ENCODE results near the gene CHRDL2.

Gene CHRDL2

DNA sequence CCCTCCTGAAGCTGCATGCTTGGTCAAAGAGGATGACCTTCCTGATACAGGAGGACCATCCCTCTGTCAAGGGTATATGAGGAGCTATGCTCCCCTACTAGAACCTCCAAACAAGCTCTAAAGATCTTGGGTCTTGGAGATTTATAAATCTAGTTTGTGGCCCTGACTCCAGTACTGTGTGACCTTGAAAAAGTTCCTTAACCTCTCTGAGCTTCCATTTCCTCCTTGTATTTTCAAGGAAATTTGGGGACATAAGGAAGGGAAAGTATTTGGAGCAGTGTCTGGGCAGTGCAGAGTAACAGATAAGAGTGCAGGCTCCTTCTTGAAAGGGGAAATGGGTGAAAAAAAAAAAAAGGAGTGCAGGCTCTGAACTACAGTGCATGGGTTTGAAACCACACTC lies 45.9 kb downstream of the CHRDL2 start:
- no peak for DNase-seq (ENCODE audit: low read depth)

DNA sequence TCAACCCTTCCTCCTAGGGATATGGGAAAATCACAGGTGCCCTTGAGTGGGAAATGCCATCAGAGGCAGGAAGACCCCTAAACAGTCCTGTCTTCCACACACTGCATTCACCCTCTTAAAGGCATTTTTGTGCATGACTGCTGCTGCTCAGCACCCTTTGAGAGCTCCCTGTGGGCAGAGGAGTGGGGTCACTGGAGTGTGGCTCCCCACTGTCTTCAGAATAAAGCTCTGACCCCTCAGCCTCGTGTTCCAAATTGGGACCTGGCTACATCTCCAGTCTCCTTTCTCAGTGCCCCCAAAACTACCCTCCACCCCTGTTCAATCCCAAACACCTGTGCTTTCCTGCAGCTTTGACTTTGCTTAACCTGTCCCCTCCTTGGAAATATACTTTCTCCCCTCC lies 46.6 kb downstream of the CHRDL2 start:
- DNase-seq (ENCODE audit: low read depth) = no peak

DNA sequence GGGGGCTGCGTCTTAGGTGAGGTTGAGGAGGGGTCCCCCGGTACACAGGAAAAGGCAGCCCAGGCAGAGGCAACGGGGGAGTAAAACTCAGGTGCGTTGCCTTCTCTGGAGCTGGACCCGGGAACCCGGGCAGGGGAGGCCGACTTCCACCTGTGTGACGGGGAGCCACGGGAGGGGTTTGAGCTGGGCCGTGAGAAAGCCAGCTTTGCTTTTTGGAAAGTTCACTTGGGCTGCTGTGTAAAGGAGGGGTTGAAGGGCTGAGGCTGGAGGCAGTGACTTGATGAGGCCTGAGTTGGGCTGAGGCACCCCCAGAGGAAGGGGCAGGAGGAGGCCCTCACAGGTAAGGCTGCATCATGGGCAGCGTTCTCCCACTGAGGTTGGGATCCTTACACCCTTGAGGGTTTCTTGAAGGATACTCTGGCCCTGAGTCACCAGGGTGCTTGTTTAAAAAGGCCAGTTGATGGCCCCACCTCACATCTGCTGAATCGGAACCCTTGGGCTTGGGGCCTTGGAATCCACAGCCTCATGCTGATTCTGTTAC lies 47.2 kb downstream of the CHRDL2 start:
- DNase-seq (ENCODE audit: low read depth) = peak; percentile 37

DNA sequence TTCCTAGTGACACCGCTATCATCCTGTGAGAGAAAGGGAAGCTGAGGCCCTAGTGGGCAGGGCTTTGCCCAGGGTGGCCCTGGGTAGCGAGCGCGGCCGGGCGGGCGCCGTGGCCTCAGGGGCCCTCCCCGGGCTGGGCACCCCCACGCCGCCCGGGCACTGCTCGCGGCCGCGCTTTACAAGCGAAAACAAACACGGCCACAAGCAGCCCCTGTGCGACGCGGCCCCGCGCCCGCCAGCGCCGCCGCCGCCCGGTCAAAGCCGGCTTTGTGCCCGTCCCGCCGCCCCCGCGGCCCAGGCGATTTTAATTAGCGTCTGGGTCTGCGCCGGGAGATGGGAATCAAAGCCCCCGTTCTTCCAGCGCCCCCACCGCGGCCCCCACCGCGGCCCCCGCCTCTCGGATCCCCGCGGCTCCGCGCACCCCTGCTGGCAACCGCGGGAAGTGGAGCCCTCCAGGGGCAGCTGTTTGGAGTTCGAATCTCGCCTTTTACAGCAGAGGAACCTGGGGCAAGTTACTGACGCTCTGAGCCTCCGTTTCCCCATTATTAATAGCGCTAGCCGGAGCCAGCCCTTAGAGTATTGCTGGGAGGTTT lies 47.9 kb downstream of the CHRDL2 start:
- no peak for DNase-seq (ENCODE audit: low read depth)

DNA sequence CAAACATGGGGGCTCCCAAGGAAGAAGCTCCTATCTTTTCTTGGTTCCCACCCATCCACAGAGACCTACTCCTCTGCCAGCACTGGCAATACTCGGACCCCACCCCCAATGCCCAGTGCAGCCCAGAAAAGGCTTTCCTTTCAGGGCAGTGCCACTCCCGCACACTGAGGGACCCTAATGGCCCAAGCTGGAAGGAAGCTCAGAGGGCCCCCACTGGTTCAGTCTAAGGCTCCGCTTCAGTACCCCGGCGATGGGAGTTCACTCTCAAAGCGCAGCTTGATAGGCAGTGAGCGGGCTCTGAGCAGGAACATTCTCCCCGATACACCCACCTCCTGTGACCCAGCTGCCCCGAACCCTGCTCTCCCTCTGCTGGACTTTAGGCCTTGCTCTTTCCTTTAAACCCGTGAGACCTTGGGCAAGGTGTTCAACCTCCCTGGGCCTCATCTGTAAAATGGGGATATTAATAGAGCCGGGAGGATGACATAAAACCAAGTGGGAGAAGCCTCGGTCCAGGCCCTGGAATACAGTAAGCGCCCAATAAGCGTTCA lies 48.4 kb downstream of the CHRDL2 start:
- DNase-seq (ENCODE audit: low read depth) = no peak

DNA sequence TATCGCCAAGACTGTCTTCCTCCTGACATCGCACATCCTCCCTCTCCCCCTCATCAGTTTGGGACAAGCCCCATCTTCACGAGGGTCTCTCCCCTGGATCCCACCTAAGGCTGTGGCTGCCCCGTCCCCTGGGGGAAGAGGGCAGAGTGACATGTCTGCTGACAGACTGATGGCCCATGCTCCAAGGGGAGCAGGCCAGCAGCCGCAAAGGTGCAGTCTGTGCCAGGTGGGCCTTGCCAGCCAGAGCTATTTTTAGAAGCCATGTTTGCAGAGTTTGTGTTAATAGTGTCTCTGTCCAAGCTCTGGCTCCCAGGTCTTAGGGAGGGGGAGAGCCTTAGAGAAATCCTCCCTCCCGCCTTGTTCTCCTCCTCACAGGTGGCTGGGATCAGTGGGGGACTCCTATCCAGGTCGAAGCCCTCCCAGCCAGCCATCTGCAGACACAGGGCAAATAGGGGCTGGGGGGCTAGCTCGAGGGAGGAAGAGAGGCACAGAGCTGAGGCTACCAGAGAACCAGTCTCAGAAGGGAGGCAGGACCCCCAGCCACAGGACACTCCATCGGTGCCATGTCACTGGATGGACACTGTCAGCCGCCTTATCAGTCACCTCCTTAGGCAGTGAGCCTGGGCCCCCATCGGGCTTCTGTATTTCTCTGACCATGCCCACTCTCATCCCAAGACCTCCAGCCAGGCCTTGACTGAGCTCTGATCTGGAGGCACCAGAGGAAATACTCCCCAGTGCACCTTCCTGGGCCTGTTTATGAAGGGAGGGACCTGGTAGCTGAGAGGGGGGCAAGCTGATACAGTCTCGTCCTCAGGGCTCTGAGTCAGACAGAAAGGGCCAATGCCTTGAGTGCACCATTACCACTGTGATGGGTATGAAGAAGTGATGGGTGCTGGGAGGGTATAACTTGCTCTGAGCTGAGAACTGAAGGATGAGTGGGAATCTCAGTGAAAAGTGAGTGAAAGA lies 49.3 kb downstream of the CHRDL2 start:
- no peak for DNase-seq (ENCODE audit: low read depth)

DNA sequence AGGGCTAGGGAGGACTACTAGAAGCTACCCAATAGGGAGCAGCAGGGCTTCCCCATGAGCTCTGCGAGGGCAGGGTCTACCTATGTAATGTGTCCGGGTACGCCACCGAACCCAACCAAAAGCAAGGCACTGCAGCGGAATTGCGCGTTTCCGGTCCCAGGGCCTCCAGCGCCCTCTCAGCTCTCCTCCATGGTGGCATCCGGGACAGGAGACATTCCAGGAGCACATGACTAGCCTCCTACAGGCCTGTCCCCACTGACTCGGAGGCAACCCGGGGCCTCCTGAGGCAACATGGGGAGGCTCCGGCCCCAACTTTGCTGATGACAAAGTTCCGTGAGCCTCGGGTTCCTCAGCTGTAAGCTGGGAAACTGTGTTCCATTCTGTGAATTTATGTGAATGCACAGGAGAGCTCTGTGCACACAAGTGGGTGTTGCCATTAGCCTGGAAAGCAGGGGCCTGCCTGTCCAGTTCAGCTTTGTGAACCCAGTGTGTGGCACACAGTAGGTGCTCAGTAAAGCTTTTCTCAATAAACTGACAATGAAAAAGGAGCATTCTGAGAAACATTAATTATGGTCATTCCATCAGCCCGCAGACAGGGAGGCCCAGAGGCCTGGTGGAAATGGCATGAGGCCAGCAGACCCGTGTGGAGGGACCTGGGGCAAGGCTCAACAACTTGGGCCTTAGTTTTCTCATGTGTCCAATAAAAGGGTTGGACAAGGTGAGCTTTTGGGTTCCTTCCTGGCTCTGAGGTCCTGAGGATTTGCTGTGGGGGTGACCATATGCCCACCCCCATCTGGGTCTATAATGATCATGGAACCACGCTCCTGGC lies 50.3 kb downstream of the CHRDL2 start:
- no peak for DNase-seq (ENCODE audit: low read depth)

DNA sequence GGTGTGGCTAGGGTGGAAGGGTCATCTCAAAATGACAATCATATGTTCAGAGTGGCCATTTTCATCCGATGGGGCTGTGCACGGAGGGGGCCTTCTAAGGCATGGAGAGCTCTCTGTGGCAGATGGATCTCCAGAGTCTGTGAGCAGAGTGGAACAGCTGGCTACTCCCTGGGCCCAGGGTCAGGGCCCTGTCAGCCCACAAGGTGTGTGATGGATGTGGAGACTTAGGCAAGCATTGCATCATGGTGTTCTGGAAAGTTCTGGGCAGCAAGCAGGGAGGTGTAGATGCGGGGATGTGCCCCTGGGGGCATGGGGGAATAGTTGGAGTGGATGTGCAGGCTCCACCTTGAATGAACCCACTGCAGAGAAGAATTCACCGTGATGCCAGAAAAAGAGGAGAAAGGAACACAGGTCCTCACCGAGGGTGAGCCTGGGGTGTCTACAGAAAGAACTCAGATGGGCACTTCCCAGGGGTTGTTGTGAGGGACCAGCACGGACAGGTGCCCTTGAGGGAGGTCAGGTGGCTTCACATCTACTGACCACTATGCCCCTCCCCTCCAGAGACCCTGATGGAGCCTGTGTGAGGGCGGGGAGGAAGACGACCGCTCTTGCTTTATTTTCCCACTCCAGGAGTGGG lies 51.1 kb downstream of the CHRDL2 start:
- no peak for DNase-seq (ENCODE audit: low read depth)

DNA sequence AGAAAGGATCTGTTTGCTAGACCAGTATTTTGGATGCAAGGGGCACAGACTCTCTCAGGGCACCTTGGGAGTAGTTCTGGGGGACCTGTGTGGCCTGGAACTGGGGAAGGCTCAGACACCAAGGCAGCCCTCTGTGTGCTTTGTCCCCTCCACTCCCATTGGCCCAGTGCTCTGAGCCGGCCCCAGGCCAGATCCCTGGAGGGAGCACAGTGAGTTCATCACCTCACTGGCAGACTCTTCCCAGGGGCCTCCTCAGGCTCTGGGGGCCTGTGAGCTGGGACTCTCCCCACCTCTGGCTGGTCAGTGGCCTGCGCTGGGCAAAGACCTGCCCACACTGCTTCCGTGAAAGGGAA lies 51.7 kb downstream of the CHRDL2 start:
- DNase-seq (ENCODE audit: low read depth) = no peak

DNA sequence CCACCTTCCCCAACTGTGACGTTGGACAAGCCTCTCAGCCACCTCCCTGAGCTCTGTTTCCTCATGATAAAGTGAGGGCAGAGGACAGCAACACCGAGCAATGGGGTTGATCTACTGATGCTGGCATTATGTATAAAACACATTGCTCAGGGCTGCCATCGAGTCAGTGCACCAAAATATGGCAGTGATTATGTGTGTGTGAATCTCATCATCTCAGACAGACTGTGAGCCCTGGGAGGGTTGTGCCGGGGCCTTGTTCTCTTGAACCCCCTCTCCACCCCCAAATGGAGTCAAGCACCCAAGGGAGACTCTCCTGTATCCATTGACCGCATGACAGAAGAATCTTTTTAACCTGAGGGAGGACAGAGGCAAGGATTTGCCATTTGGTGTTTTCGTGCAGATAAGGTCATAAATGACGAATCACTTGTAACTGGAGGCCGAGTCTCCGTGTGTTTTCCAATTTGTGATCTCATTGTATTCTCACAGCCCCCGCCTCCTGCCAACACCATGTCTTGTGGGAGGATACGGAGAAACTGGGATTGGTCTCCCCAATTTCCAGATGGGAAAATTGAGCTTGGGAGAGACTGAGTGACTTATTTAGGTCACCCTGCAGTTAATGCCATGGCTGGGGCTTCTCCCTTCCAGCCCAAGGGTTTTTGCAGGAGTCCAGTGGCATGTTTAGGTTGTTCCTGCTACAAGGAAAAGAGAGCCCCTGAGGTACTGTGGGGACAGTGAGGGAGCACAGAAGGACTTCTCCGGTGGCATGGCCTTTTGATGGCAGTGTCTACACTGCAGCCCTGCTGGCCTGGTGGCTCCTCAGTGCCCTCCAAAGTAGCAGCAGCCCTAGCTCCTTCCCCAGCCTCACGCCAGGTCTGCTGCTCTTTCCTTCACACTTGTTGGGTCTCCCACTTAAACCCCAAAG lies 52.4 kb downstream of the CHRDL2 start:
- no peak for DNase-seq (ENCODE audit: low read depth)

DNA sequence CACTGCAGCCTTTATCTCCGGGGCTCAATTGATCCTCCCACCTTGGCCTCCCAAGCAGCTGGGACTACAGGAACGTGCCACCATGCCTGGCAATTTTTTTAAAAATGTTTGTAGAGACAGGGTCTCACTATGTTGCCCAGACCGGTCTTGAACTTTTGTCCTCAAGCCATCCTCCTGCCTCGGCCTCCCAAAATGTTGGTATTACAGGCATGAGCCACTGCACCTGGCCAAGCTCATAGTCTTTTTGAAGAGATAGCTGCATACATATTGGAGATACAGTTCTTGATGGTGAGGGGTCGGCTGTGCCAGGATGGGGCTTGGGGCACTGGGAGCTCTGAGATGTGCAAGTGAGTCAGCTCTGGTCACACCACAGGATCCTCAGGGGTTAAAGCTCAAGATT lies 53.2 kb downstream of the CHRDL2 start:
- no peak for DNase-seq (ENCODE audit: low read depth)

DNA sequence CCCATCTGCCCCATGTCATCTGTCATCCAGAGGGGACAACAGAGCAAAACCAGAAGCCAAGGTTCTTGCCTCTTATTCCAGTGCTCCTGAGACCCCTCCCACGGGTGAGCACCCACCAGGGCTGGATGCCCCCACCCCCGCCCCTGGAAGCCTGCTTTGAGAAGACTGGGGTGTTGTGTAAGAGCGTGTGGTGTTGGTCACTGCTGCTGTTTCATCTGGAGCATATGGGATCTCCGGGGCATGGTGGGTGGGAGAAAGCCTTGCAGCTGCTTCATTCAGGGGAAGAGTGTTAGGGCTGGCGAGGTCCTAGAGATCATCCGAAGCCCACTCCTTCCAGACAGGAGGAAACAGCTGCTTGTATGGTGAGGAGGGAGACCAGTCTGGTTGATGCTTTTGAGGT lies 54.1 kb downstream of the CHRDL2 start:
- DNase-seq (ENCODE audit: low read depth) = no peak

DNA sequence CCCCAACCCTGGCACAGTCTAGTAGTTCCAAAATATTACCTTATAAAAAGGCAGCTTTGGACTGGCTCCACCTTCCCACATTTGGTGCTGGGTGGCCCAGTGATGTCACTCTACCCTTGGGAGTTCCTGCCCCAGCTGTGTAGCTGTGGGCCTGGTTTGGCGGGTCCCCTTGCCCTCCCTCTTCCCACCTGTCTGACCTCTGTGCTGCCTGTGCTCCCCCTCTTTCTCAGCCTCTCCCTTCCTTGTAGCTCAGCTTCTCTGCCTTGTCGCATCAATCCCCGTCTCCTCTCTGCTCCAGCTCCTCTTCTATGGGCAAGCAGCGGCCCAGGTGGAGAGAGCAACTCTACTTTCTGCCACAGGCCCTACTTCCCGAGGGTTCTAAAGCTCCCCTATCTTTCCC lies 54.6 kb downstream of the CHRDL2 start:
- DNase-seq (ENCODE audit: low read depth) = no peak

DNA sequence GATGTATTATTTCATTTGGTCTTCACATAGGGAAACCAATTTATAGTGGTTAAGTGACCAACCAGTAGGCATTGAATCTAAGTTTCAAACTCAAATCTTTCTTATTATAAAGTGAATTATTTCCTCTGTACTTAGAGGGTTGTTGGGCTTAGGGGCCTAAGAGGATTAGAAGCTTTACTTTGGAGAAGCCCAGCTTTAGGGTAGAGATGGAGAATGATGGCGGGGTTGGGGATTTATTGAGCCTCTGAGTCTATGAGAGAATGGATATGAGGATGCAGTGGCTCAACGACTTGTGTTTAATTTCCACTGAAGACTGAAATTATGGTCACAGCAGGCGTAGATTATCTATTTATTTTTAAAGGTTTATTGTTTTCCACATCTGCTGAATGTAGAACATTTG lies 55.5 kb downstream of the CHRDL2 start:
- DNase-seq (ENCODE audit: low read depth) = no peak

DNA sequence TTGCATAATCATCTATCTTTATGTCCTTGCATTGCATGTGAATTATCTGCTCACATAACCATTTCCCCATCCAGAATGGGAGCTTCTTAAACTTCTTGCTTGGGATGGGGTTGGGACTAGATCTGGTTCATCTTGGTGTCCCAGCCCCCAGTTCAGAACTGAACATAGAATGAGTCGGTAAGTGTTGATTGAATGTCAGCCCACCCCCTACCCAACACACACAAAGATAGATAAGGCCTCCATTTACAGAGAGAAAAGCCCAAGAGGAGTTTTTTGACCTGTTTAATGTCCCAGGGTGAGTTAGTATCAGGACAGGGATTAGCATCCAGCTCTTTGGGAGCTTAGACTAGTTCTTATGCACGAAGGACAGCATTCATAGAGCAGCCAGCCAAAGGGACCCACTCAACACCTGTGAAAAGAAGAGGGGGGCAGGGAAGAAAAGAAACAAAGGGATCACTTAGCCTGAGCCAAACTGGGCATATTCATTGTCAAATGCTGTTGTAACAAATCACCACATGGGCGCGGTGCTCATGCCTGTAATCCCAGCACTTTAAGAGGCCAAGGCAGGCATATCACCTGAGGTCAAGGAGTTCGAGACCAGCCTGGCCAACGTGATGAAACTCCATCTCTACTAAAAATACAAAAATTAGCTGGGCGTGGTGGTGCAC lies 57.4 kb downstream of the CHRDL2 start:
- no peak for DNase-seq (ENCODE audit: low read depth)

DNA sequence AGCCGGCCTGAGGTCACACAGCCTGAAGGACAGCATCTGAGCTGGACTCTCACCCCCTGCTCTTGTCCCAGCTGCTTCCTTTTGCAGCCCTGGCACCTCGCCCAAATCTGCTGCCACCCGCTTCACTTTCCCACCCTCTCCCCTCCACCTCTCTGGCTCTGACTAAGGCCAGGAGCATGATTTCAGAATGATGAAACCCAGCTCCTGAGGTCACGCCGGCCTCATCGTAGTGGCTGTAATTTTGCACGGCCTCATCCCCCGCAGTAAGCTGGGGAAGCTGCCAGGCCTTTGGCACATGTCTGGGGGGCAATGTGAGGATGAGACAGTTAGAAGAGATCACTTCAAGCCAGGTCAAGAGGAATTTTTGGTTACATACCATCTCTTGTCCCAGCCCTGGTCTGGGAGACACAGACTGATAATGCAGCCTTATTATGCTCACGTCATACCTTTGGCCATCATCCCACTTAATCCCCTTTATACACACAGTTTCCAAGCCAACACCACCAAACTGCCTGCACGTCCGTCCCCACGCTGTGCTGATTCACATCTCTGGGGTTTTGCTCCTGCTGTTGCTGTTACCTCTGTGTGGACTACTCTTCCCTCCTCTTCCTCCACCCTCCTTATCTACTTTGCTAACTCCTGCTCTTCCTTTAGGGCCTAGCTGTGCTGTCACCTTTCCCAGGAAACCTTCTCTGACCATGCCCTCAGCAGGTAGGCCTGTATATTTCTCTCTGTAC lies 58.1 kb downstream of the CHRDL2 start:
- DNase-seq (ENCODE audit: low read depth) = peak; percentile 97

DNA sequence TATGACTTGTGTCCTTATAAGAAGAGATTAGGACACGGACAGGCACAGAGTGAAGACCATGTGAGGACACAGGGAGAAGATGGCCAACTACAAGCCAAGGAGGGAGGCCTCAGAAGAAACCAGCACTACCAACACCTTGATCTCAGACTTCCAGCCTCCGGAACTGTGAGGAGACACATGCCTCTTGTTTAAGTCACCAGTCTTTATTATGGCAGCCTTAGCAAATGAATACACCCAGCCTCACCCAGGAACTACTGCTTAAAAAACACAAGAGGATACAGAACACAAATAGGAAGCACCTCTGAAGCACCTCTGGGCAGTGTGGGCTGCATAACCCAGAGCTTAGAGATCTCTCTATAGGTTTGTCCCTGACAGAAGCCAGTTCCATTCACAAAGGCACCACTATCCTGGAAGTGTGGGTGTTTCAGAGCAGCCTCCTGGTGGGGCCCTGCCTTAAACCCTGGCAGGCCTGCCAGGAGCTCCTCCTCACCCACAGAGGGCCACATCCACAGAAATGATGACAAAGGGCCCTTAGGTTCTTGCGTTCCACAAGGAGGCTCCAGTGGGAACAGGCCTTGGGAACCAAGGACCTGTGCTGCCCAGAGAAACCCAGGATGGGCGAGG lies 58.8 kb downstream of the CHRDL2 start:
- DNase-seq (ENCODE audit: low read depth) = no peak

DNA sequence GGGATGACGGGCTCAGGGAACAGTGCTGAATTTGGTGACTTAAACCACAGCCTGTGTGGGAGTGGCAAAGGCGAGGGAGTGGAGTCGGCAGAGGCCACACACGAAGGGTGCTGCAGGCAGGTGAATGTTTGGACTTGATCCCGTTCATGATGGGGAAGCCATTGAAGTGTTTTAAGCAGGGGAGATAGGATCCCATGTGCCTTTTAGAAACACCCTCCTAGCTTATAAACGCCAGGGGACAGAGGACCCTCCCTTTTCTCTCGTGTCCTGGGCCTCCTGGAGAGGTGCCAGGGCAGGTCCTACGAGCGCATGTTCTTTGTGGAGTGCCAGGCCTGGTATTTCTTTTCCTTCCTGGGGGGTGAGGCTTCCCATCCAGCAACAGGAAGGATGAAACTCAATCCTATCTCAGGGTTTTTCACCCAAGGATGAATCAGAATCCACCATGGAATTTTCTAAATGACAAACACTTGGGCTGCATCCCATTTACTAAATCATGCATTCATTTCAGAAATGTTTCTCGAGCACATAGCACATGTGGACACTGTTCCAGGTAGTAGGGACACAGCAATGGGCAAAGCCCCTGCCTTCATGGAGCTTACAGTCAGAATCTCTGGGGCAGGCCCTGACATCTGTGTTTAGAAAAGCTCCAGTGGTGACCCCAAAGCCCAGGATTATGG lies 59.6 kb downstream of the CHRDL2 start:
- DNase-seq (ENCODE audit: low read depth) = peak; percentile 77
